Gastroesophageal sphincter (tissue), 4 donors: Measurements from ENCODE around the gene TMEM150A. TPM values are rescaled to one million over a fixed set of nuclear protein-coding genes. Genes with fewer than 3 reads are reported as not detected.
A peak's percentile ranks its signal among the peaks of the same experiment; 100 is the strongest.

Experiments
- ATAC-seq: fragments of 150-250 bp; one replicate; pipeline ENCODE4 v1.9.1; 2016; ENCODE audit warnings: mild to moderate bottlenecking, moderate library complexity
- H3K27ac ChIP-seq, 4 donors: fragments of 200-600 bp; sonication (generic) in 3 of 4; 1 replicate in 3 of 4; 2 replicates in 1 of 4; pipeline ENCODE4 v1.5.1; 2016 to 2019
- H3K27me3 ChIP-seq: fragments of 200-600 bp; sonication (generic); one replicate; pipeline ENCODE4 v1.5.1; 2019
- H3K36me3 ChIP-seq, 2 donors: fragments of 200-600 bp; sonication (generic); one replicate each; pipeline ENCODE4 v1.5.1; 2019; ENCODE audit warnings: control low read depth in 1 of 2
- H3K4me1 ChIP-seq, 3 donors: fragments of 200-600 bp; sonication (generic); 1 replicate in 2 of 3; 2 replicates in 1 of 3; pipeline ENCODE4 v1.5.1; 2016 to 2019; ENCODE audit warnings: control low read depth in 2 of 3
- H3K4me3 ChIP-seq, 2 donors: fragments of 200-600 bp; sonication (generic); one replicate each; pipeline ENCODE4 v1.5.1; 2019; ENCODE audit warnings: mild to moderate bottlenecking in 1 of 2, moderate library complexity in 1 of 2
- H3K9me3 ChIP-seq, 3 donors: fragments of 200-600 bp; sonication (generic); one replicate each; pipeline ENCODE4 v1.5.1; 2017 to 2019; ENCODE audit warnings: control low read depth in 2 of 3
- EP300 ChIP-seq: sonication (generic); formaldehyde crosslinking; IDR thresholded peaks from one replicate; pipeline ENCODE4 v1.6.1; 2017; ENCODE audit warnings: antibody characterized with exemption, mild to moderate bottlenecking
- POLR2A ChIP-seq, 2 donors: fragments of 450-650 bp; IDR thresholded peaks; one replicate each; pipeline ENCODE4 v1.6.1; 2017; ENCODE audit warnings: antibody characterized with exemption in 2 of 2, mild to moderate bottlenecking in 2 of 2, moderate library complexity in 1 of 2
- POLR2AphosphoS5 ChIP-seq: sonication (generic); formaldehyde crosslinking; IDR thresholded peaks from one replicate; pipeline ENCODE4 v1.6.1; 2017; ENCODE audit warnings: antibody characterized with exemption
- WGBS, 2 donors: methylation state at CpG; one replicate each; pipeline ENCODE4 v1.1.5; 2018; ENCODE audit warnings: low coverage in 1 of 2; 5-methylcytosine and 5-hydroxymethylcytosine counted together
- total RNA-seq, 4 donors: library from RNA; depleted of rRNA; stranded (reverse); fragments of >200 nt; gene quantifications; one replicate each; pipeline ENCODE4 v1.1.0, GENCODE V29; 2016
- TF ChIP-seq, protein P1 (sequence below), 4 experiments: fragments of 200-600 bp in 2 of 4; fragments of 450-650 bp in 2 of 4; sonication (generic) in 1 of 4; IDR thresholded peaks; one replicate each; pipeline ENCODE4 v1.5.1; 2017 to 2019; ENCODE audit warnings: antibody characterized with exemption in 4 of 4, mild to moderate bottlenecking in 2 of 4, moderate library complexity in 2 of 4

Gene TMEM150A
- total RNA-seq, 4 donors from 2014 or later, result 17.6 to 26.9 (median 19.9) TPM

DNA sequence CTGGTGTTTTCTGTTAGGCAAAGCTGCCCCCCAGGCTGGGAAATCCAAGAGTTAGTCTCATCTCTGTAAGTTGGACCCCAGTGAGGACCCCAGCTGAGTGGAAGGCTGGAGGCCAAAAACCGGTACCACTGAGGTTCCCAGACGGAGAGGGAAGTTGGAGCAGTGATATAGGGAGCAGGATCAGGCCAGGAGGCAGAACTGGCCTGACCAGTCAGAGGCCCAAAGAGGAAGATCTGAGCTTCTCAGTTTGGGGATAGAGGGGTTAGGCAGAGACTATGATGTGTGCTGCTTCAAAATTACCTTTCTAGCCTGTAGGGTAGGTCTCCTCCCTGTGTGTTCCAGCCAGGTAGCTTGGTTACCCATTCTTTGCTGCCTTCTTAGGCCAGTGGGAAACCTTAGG is 11.5 kb downstream of the TMEM150A start:
- TF ChIP-seq POLR2AphosphoS5, result no peak
- TF ChIP-seq POLR2A (IDR thresholded peaks at IDR 0.05), result no peak
- no peak for TF ChIP-seq EP300
- TF ChIP-seq, protein P1, sequence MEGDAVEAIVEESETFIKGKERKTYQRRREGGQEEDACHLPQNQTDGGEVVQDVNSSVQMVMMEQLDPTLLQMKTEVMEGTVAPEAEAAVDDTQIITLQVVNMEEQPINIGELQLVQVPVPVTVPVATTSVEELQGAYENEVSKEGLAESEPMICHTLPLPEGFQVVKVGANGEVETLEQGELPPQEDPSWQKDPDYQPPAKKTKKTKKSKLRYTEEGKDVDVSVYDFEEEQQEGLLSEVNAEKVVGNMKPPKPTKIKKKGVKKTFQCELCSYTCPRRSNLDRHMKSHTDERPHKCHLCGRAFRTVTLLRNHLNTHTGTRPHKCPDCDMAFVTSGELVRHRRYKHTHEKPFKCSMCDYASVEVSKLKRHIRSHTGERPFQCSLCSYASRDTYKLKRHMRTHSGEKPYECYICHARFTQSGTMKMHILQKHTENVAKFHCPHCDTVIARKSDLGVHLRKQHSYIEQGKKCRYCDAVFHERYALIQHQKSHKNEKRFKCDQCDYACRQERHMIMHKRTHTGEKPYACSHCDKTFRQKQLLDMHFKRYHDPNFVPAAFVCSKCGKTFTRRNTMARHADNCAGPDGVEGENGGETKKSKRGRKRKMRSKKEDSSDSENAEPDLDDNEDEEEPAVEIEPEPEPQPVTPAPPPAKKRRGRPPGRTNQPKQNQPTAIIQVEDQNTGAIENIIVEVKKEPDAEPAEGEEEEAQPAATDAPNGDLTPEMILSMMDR (IDR thresholded peaks at IDR 0.05), result no peak
- Histone ChIP-seq H3K27me3 (no peaks in the 10 kb centered on the region), H3K27ac (peak overlapping the region; percentile 8 to 74 (median 68)), H3K4me1 (peaks cover 0 to 86% (median 33%) of the 10 kb centered on the region in 3 donors), H3K36me3 (peaks cover 0 to 6% of the 10 kb centered on the region in 2 donors), H3K9me3 (no peaks in the 10 kb centered on the region), H3K4me3 (no peak overlapping the region)
- 57% methylated on average over 1 of the region's 2 CpGs; no CpG with 5 or more reads in 1 of the 2 donors for WGBS, 2 donors
- ATAC-seq, result no peak

DNA sequence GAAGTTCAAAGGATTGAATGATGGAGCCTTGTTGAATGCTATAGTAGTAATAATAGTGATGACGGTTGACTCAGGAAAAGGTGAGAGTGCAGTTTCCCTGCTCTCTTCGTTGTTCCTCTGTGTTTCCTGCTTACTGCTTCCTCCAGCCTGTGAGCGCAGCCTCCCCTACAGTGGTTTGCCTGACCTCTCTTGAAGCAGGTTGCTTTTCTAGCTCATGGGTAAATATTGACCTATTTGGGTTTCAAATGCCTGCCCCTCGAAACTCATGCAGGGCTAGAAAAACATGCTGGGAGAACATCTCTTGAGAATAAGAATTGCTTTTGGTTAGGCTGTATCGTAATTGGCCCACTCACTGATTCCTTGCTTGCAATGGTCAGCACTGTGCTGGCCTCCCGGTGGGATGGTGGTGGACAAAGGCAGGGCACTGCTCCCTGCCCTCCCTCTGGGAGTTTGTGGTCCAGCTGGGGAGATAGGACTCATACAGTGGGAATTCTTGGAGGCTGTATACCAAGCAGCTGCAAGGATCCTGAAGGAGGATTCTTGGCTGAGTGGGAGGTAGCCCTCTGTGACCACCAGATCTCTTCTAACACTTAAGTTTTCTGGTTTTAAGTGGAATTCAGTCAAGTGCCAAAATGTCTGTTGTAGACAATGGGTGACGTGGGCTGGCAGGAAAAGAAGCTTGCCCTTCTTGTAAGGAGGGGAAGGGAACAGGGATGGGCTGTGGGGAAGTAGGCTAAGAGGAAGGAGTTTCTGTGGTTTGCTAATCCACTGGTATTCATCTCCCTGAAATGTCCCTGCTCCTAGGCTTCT is 12.3 kb downstream of the TMEM150A start:
- no peaks in the 10 kb centered on the region for H3K9me3 ChIP-seq
- H3K4me3 ChIP-seq, result no peak overlapping the region
- no peaks in the 10 kb centered on the region for H3K27me3 ChIP-seq
- TF ChIP-seq POLR2A (IDR thresholded peaks at IDR 0.05) (no peak), EP300 (no peak), POLR2AphosphoS5 (peak; percentile 8)
- peaks cover 0 to 6% of the 10 kb centered on the region in 2 donors for H3K36me3 ChIP-seq
- H3K27ac ChIP-seq, result peak overlapping the region in 3 of 4 donors; percentile 63 to 74 (median 73)
- 54 to 61% methylated on average over 4 to 7 of the region's 7 CpGs for WGBS, 2 donors
- peaks cover 0 to 93% (median 37%) of the 10 kb centered on the region in 3 donors for H3K4me1 ChIP-seq
- peak; percentile 6 for ATAC-seq

DNA sequence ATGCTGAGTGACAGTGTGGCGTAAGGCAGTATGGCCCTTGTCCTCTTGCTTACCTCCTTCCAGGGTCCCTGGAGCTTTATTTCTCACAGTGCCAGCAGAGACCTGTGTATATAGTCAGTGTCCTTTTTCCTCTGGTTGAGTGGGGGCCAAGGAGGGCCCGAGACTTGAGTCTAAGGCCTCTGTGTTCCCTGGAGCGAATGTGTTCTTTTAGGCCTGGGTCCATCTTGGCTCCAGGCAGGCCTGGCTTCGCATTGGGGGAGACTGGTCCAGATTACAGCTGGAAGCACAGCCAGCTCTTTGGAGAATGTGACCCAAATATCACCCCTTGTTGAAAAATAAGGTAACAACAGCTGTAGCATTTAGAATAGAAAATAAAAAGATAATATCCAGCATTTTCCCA is 13.3 kb downstream of the TMEM150A start:
- no peaks in the 10 kb centered on the region for H3K9me3 ChIP-seq
- WGBS, 2 donors, result 67% methylated on average over 4 of the region's 4 CpGs; no CpG with 5 or more reads in 1 of the 2 donors
- ATAC-seq, result peak; percentile 25
- peak overlapping the region in 3 of 4 donors; percentile 33 to 73 (median 63) for H3K27ac ChIP-seq
- peaks cover 0 to 93% (median 36%) of the 10 kb centered on the region in 3 donors for H3K4me1 ChIP-seq
- no peaks in the 10 kb centered on the region for H3K27me3 ChIP-seq
- TF ChIP-seq POLR2A (IDR thresholded peaks at IDR 0.05), result no peak
- no peak for TF ChIP-seq POLR2AphosphoS5
- TF ChIP-seq, protein P1 (IDR thresholded peaks at IDR 0.05), result no peak
- no peak for TF ChIP-seq EP300
- no peak overlapping the region for H3K4me3 ChIP-seq
- H3K36me3 ChIP-seq, result peaks cover 0 to 6% of the 10 kb centered on the region in 2 donors

DNA sequence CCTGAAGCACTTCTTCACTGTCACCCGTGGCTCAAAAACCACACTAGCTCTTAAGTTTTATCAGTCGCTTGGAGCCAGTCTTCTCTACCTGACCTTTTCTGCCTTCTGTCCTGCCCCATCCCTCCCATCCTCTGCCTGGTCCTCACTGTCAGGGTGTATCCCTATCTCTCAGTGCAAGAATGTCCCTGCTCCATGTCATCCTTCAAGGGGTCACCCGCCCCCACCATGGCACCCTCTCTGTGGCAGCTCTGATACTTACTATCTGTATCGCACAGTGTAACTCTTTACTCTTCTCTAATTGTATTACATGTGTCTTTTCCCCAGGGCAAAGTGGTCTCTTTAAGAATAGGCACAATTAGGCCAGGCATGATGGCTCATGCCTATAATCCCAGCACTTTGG is 13.9 kb downstream of the TMEM150A start:
- no peak for ATAC-seq
- Histone ChIP-seq H3K4me3 (no peak overlapping the region), H3K27ac (peak overlapping the region in 3 of 4 donors; percentile 33 to 73 (median 63)), H3K36me3 (peaks cover 0 to 6% of the 10 kb centered on the region in 2 donors), H3K27me3 (no peaks in the 10 kb centered on the region), H3K4me1 (peaks cover 0 to 95% (median 39%) of the 10 kb centered on the region in 3 donors), H3K9me3 (no peaks in the 10 kb centered on the region)
- TF ChIP-seq POLR2A (IDR thresholded peaks at IDR 0.05) (no peak), POLR2AphosphoS5 (no peak), EP300 (no peak)
- TF ChIP-seq, protein P1 (IDR thresholded peaks at IDR 0.05), result no peak
- WGBS, 2 donors, result 85 to 88% methylated on average over 3 to 4 of the region's 4 CpGs

DNA sequence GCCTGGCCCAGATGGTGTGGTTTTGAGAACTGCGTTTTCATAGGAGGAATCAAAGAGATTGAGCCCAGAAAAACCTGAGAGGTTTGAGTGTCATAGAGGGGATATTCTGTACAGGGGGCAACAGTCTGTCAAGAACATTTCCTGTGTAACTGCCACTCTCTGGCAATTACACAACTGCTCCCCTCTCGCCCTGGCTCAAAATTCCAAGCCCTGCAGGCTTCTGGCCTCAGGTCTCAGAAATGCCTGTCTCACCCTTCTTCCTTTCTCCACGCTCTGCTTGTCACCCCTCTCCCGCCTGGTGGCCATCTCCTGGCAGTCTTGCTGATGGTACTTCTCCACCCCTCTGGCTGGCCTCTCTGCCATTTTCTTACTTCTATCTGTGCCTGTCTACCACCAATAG is 14.3 kb downstream of the TMEM150A start:
- WGBS, 2 donors, result 85 to 89% methylated on average over 4 of the region's 4 CpGs
- Histone ChIP-seq H3K4me3 (no peak overlapping the region), H3K36me3 (peaks cover 0 to 5% of the 10 kb centered on the region in 2 donors), H3K27me3 (no peaks in the 10 kb centered on the region), H3K4me1 (peaks cover 0 to 97% (median 42%) of the 10 kb centered on the region in 3 donors), H3K9me3 (no peaks in the 10 kb centered on the region), H3K27ac (peak overlapping the region in 3 of 4 donors; percentile 33 to 73 (median 63))
- TF ChIP-seq EP300 (no peak), POLR2A (IDR thresholded peaks at IDR 0.05) (no peak), POLR2AphosphoS5 (no peak)
- TF ChIP-seq, protein P1 (IDR thresholded peaks at IDR 0.05), result no peak
- no peak for ATAC-seq
